Activated CD4-positive, alpha-beta T cell treated with anti-CD3 and anti-CD28 coated beads for 24 hours (primary cell): ENCODE results near the gene ATP6V1F.
A peak's percentile ranks its signal among the peaks of the same experiment; 100 is the strongest.

Experiments
- DNase-seq, 2 donors: peaks; one replicate each; pipeline ENCODE4 v3.0.0-alpha.2; 2020; ENCODE audit warnings: low read depth in 2 of 2

ATP6V1F gene

DNA sequence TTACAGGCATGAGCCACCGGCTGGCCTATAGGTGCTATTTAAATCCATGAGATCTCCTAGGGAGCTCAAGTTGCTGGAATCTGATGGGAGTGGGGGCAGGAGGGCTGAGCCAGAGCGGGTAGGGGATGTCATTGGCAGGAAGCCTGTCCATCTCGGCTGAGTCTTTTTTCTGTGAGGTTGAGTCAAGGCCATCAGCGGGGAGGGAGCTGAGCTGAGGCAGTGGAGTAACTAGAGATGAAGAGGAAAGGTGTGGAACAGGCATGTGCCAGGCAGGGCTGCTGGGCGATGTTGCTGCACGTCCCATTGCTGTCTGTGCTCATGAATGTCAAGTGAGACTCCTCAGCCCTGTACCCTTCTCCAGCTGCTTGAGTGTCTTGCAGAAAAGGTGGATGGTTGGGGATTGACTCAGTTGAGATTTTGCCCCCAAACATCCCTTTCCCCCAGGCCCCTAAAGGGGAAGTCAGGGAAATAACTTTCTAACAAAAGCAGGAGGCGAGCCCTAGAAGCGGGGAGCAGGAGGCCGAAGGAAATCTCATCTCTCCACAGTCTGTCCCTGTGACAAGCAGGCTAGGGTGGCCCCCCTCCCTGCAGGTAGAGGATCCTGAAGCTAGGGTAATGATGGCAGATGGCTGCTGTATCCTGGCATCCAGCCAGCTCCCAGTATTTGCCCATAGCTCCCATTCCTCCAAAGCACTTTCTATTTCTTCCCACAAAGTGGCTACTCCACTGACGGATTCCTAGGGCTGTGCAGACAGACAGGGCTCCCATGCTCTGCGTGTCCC lies 5.4 kb downstream of the ATP6V1F start:
- no peak for DNase-seq

DNA sequence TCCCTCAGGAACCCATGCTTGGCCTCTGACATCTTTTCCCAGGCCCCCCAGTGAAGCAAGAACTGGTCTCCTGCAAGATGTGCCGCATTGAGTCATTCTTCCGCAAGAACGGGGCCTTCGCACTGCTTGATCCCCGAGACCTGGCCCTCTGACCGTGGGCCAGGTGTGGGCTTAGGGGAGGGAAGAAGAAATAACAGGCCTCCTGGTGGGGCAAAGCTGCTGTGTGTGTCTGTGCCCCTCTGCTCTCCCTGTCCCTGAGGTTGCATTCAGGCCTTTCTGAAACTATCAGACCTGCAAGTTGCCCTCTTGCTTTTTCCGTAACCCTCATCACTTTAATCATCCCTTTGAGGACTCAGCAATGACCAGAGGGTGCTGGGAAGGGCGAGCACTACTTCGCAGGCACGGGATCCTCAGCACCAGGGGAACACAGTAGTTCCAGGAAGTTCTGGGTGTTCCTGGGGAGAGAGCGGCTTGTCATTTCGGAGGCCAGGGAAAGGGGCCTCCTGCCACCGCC lies 6.0 kb downstream of the ATP6V1F start:
- DNase-seq: no peak

DNA sequence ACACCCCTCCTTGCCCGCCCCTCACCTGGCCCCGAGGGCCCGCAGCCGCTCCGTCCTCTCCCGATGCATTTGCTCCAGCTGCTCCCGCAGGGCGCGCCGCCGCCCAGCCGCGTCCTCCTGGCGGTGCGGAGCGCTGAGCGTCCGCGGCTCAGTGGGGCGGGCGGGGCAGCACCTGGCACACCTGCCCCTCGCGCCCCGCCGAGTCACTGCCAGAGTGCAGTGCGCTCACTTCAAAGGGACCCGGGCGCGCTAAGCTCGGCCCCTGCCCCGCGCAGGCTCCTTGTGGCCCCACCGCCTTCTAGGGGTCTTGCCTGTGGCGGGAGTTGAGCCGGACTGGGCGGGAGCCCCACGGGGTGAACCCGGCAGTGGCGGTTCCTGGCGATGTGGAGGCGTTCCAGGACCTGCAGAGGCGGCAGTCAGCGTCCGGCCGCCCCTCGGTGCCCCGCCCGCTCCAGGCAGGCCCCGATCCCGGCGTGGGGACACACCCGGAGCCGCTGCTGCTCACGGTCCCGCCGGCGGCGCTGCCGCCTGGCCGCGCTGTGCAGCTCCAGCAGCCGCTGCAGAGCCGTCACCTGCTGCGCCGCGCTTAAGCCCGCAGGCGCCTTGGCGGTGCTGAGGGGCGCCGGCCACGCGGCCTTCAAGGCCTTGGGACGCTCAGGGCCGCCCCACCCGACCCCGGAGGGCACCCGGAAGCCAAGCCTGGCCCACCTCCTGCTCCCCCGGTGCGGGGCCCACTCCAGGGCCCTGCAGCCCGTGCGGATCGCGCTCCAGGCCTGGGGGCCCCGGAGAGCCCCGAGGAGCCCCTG lies 6.7 kb downstream of the ATP6V1F start:
- DNase-seq: peak; percentile 12 to 29

DNA sequence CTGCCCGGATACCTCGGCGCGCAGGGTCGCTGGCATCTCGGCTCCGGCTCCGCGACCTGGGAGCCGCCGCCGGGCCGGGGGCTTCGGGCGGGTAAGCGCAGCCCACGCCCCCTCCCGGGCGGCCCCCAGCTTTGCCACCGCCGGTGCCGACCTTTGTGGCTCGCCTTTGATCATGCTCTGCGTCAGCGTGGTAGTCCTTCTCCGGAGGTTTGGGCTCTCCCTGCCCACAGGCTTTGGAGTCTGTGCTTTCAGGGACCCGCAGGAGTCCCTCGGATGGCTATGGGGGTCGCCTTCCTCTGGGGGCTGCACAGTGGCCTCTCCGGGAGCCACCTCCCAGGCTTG lies 7.3 kb downstream of the ATP6V1F start:
- no peak for DNase-seq

DNA sequence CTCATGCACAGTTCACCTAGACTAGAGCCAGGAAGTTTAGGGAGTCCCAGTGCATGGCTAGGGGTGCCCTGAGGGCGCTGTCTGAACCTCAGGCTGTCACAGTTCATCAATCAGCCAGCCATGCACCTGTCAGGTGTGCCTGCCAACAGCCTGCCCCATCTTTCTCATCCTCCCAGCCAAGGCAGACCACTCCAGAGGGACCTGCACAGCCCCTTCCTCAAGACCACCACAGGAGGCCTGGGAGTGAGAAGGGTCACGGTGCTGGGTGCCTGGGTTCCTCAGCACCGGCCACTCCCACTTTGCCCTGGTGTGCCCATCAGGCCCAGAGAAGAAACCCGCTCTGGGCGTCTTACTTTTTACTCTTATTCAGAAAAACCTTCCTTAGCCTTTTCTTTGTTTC lies 8.4 kb downstream of the ATP6V1F start:
- DNase-seq: no peak

DNA sequence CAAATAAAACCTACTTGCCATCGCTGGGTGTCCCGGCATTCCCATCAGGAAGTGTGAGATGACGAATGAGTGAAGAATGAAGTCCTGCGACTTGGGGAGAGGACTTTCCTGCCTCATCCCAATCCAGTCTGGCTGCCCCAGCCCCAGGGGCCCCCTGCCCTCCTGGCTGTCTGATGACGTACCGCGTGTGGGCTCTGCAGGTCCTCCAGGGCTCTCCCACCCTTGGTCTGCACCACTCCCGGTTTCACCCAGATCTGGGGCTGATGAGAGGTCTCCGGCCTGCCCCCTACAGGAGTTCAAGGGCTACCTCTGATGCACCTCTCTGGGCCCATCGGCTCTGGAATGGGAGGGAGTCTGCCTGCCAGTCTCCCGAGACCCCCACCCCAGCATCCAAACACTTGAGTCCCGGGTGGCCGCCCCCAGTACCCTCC lies 9.8 kb downstream of the ATP6V1F start:
- DNase-seq: no peak

DNA sequence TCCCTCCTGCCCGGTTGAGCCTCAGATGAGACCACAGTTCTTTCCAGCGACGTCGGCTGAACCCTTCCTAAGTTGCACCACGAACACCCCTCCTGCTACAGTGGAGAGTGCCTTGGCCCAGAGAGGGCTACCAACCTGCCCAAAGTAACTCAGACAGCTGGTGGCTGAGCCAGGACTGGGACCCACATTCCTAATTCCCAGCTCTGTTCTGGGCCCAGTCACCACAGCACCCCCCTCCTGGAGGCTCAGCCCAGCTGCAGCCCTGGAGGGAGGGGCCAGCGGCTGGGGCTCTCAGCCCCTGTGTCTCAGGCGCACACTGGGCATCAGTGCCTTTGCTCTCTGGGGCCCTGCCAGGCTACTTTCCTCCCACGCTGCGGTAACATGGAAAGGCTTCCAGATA lies 10.6 kb downstream of the ATP6V1F start:
- no peak for DNase-seq

DNA sequence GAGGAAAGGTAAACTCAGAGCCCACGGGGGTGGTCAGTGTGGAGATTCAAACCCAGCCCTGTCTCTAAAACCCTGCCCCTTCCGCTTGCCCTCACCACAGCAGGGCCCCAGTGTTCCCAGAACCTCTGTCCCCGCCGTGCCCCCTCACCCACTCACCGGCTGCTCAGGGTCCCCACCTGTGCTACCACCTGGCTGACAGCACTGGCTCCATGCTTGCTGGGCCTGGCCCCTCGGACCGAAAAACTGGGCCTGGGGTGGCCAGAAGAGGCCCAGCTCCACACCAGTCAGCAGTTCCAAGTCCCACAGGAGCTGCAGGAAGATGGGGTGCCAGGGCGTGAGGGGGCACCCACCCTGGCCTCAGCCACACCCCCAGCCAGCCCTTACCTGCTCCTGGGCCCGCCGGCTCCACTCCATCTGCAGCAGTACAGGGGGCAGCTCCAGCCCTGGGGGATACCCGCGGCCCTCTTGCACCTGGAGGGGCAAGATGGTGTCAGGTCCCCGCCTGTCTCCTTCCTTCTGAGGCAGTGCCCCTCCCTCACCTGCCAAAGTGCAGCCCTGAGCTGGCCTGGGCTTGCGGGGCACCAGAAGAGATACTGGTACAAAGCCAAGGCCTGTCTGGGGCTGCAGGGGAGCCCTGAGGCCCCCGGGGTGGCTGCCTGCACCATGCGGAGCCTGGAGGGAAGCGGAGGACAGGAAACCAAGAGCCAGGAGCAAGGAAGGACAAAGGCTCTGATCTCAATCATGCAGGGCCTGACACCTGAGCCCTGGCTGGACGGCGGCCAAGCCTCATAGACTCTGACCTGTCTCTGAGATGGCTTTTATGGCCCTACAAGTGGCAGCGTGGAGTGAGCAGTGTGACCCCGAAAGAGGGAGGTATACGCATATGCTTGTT lies 11.7 kb downstream of the ATP6V1F start:
- DNase-seq: no peak

DNA sequence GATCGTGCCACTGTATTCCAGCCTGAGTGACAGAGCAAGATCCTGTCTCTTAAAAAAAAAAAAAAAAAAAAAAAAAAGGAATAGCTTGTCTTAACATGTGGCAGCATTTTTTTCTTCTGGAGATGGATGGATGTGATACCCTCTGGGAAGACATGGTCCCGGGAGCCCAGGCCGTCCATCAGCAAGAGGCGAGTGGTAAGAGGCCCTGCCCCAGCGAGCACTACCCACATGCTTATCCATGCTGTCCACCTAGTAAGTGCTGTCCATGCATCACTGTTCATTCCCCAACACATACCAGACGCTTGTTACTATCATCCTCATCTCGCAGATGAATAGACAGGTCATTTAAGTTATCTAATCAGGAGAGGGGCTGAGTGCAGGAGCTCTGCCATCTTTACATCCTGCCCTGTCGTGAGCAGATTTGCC lies 12.9 kb downstream of the ATP6V1F start:
- no peak for DNase-seq

DNA sequence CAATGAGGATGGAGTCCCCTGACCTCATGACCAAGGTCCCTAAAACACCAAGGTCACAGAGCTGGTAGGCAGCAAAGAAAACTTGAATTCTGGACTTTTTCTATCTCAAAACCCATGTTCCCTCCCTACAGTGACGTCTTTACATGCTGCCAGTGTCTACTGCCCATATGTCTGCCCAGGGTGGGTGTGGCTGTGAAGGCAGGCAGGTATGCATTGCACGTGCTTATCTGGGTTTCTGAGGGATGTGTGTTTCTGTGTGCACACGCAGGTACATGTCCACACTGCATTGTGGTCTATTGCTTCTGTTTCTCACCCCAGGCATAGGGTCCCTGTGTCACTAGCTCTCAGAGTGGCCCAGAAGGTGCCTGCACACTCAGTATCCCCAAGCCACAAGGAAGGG lies 13.5 kb downstream of the ATP6V1F start:
- no peak for DNase-seq

DNA sequence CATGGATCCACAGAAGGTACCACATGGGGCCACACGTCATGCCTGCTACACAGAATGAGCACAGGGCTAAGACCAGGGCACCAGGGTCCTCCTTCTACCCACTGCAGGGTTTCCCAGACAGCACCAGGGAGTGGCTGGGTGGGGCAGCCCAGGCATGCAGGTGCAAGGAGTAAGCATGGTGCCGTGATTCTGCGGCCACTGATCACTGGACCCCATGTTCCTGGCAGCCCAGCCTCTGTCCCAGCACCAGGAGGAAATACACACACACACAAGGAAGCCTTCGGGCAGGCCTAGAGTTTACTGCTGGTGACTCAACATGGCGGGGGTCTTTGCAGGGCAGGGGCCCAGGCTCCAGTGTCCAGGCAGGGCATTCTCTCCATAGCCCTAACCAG lies 13.9 kb downstream of the ATP6V1F start:
- no peak for DNase-seq

DNA sequence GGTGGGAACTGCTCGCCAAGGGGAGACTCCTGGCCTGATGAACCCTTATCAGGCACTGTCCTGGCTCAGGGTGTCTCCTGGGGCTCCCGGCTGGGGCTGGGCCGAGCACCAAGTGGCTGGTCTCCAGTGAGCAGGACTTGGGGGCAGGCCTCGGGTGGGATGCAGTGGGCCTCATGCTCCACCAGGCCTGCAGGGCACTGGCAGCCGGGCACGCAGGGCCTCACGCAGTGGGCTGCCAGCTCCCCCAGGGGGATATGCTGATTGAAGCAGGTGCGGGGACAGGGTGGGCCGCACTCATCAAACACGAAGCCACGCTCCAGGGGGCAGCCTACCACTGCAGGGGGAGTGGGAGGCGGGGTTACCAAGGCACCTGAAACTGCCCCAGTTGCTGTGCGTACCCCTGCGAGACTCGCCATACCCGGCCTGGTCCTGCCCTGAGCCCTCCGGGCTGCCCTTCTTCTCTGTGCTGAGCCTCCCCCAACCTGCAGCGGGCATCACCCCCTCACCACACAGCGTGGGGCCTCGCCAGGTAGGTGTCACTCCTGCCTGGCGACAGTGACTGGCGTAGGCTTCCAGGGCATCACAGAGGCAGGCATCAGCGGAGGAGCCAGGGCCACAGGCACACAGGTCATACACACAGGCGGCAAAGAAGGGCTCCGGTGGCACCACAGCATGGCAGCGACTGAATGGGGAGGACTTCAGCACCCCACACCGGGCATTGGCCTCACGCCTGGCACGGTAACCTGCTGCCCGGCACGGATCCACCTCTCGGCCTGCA lies 14.5 kb downstream of the ATP6V1F start:
- DNase-seq: no peak

DNA sequence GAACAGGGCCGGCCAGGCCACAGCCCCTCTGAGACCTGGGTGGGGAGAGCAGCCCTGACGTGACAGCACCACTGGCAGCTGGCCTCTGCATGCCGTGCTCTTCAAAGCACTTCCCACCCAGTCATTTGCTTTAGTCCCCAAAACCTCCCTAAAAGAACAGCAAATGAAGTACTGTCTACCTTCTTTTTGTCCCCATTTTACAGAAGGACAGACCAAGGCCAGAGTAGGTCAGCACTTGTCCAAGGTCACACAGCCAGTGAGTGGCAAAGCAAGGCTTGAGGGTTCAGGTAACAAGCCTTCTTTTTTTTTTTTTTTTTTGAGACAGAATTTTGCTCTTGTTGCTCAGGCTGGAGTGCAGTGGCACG lies 15.1 kb downstream of the ATP6V1F start:
- no peak for DNase-seq

DNA sequence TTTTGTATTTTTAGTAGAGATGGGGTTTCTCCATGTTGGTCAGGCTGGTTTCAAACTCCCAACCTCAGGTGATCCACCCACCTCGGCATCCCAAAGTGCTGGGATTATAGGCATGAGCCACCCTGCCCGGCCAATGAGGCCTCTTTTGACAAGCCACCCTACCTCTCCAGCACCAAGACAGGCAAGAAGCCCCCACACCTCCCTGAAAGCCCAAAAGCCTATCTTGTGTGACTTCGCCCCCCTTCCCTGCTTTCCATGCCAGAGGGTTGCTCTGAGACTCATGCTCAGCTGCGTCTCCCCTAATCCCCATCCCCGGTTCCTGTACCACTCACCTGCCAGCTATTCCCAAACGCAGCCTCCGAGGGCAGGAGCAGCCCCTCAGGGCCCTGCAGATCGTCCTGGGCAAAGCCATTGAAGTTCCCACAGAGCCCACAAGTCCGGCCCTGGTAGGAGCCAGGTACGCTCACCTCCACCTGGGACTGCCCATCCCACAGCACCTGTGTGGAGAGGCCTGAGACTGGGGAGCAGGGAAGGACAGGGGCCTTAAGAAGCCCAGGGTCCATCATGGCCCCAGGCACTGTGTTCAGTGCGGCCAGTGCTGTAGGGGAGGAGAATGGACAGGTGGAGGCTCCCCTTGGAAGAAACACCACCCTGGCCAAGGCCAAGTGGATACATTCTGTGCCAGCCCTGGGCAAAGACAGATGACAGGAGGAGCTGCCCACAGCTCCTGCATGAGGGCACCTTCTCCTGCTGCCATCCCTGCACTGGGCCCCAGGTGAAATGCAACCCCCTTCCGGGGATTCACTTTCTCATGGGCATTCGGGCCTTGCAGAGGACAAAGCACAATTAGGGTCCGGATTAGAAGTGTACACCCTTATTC lies 15.8 kb downstream of the ATP6V1F start:
- no peak for DNase-seq

DNA sequence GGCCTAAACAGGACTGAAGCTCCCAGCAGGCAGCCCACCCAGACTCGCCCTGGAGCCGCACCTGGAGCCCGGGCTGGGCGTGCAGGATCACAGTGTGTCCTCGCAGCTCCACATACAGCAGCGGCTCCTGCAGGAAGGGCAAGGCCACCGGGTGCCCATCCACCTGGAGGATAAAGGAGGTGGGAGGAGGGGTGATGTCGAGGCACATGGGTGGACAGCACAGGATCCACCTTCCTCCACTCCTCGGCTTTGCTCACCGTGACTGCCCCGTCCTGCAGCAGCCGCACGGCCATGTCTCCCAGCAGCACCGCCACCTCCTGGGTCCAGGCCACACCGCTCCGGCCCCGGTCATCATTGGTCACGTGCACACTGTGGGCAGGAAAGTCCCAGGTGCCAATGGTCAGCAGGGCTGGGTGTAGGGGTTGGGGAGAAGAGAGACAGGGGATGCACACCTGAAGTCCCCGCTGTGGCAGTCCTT lies 16.8 kb downstream of the ATP6V1F start:
- DNase-seq: no peak

DNA sequence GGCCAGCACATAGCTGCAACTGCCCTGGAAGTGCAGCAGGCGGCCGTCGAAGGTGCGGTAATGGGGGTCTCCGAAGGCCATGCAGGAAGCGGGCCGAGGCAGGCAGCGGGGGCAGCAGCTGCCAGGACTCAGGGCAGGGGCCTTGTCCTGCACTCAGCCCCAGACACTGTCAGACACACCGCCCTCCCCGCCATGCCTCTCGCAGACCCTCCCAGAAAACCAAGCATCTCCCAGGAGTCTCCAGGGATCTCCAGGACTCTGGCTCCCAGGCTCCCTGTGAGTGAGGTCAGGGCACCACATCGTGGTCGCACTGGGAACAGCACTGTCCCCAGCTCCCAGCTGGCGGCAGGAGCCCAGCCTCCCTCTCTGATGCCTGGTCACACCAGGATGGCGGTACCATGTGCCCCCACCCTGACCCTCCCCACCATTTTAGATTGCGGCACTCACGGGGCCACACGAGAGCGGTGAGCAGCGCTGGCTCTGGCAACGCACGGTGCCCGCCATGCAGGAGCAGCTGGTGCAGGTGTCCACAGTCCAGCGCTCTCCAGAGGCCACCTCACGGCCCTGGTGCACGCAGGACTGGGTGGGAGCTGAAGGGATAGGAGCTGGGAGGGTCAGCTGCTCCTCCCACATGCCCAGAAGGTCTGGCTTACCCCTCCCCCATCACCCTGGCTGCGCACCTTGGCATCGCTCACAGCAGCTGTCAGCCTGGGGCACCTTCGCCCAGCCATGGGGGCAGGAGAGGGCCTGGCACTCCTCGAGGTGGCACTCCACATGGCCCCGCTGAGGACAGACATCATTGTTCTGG lies 17.5 kb downstream of the ATP6V1F start:
- DNase-seq: no peak

DNA sequence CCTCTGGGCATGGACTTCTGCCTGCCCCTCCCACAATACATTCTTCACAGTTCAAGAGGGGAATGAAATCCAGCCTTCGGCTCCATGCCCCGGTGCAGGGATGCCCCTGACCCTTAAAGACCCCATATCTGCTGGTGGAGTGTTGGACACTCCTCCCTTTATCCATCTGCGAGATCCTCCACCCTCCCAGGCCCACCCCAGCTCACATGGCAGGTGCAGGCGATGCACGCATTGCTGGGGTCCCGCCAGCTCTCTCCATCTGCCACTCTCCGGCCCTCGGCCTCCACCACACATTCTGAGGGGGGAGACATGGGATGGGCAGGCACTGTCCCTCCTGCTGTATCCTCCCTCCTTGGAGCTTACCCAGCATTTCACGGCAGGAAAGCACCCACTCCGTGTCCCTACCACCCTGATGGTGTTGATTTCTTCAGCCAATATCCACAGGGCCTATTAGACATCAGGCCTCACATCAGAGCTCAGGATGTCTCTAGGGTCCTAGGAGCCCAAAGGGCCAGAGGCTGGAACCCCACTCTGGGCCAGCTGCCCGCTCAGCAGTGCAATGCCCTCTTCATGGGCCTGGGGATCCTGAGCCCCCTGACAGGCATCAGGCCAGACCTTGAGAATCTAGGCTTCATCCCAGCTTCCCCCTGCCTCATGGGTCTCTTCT lies 18.3 kb downstream of the ATP6V1F start:
- no peak for DNase-seq

DNA sequence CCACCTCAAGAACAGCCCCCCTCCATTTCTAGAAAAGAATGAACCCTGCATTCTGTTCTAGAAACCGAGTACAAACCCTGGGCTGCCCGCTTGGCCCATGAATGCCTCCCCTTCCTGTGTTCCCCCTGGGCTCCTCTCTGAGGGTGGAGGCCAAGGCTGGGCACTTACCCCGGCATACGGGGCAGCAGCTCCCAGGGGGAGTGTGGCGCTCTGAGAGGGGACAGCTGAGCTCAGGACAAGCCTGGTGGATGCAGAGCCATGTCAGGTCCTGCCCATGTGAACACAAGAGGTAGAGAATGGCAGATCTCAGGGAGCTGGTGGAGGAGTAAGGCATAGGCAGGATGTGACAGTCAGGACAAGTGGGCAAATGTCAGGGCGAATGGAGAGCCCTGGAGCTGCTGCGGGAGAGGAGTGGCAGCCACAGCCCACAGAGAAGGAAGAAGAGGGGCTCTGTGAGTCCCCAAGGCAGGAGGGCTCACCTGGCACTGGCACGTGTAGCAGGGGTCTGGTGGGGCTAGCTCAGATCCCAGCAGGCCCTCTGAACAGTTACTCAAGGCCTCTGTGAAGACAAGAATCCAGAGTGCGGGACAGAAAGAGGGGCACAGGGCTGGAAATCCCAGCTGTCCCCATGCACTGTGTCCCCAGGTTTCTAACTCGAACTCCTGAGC lies 18.9 kb downstream of the ATP6V1F start:
- DNase-seq: no peak
